Loucy (cell line): ENCODE data around the gene P4HB.

Experiments used
- H2AFZ ChIP-seq: fragments of 200-600 bp; sonication (generic); 2 replicates; pipeline ENCODE4 v1.6.0; 2016; ENCODE audit warnings: antibody characterized with exemption, mild to moderate bottlenecking, low read length, moderate library complexity
- H3F3A ChIP-seq: fragments of 200-600 bp; 2 replicates; pipeline ENCODE4 v1.6.0; 2016; ENCODE audit warnings: antibody characterized with exemption, low read depth, mild to moderate bottlenecking
- H3K27me3 ChIP-seq: fragments of 200-600 bp; sonication (generic); 2 replicates; pipeline ENCODE4 v1.6.1; 2014; ENCODE audit warnings: low read length, mild to moderate bottlenecking; ENCODE audit not compliant: insufficient read depth, poor library complexity, severe bottlenecking
- H3K36me3 ChIP-seq: fragments of 200-600 bp; sonication (generic); 2 replicates; pipeline ENCODE4 v1.6.1; 2016; ENCODE audit warnings: low read length; ENCODE audit not compliant: insufficient read depth
- H3K4me1 ChIP-seq: fragments of 200-600 bp; sonication (generic); 2 replicates; pipeline ENCODE4 v1.5.1; 2014; ENCODE audit warnings: low read length, mild to moderate bottlenecking; ENCODE audit not compliant: insufficient read depth, poor library complexity, severe bottlenecking
- H3K4me2 ChIP-seq: fragments of 200-600 bp; sonication (generic); 2 replicates; pipeline ENCODE4 v1.6.0; 2014; ENCODE audit warnings: antibody characterized with exemption, low read length, low read depth, mild to moderate bottlenecking; ENCODE audit not compliant: poor library complexity, severe bottlenecking
- H3K4me3 ChIP-seq: fragments of 200-600 bp; sonication (generic); 2 replicates; pipeline ENCODE4 v1.5.1; 2014; ENCODE audit warnings: low read length, mild to moderate bottlenecking, mixed read lengths; ENCODE audit not compliant: poor library complexity, severe bottlenecking
- H3K79me2 ChIP-seq: fragments of 200-600 bp; sonication (generic); 2 replicates; pipeline ENCODE4 v1.6.1; 2014; ENCODE audit warnings: low read length; ENCODE audit not compliant: insufficient read depth
- H3K9ac ChIP-seq: fragments of 200-600 bp; sonication (generic); 2 replicates; pipeline ENCODE4 v1.6.0; 2014; ENCODE audit warnings: mild to moderate bottlenecking, low read depth, low read length, moderate library complexity; ENCODE audit not compliant: poor library complexity, severe bottlenecking
- H3K9me2 ChIP-seq: fragments of 200-600 bp; sonication (generic); replicated peaks from 2 replicates; pipeline ENCODE4 v1.6.1; 2016; ENCODE audit warnings: low read depth, low read length, mixed read lengths
- H3K9me3 ChIP-seq: fragments of 200-600 bp; sonication (generic); 2 replicates; pipeline ENCODE4 v1.6.1; 2014; ENCODE audit warnings: mild to moderate bottlenecking, antibody characterized with exemption, low read length, low read depth; ENCODE audit not compliant: insufficient read depth
- H4K20me1 ChIP-seq: fragments of 200-600 bp; sonication (generic); 2 replicates; pipeline ENCODE4 v1.6.0; 2014; ENCODE audit warnings: antibody characterized with exemption, low read length, mild to moderate bottlenecking; ENCODE audit not compliant: insufficient read depth, poor library complexity, severe bottlenecking
- CTCF ChIP-seq: fragments of 200-600 bp; sonication (generic); conservative IDR thresholded peaks from 2 replicates; pipeline ENCODE4 v1.5.1; 2014; ENCODE audit warnings: mild to moderate bottlenecking, antibody characterized with exemption, low read length
- EZH2phosphoT487 ChIP-seq: fragments of 200-600 bp; IDR thresholded peaks from 2 replicates; pipeline ENCODE4 v1.6.1; 2018; ENCODE audit warnings: antibody characterized with exemption, mild to moderate bottlenecking, moderate library complexity, borderline replicate concordance

Gene P4HB

GRCh38 chr17:81804559-81805399 is 55.6 kb downstream of the P4HB start:
- Histone ChIP-seq H3K36me3 (no peaks in the 10 kb centered on the region), H3K4me2 (no peak overlapping the region), H3K9ac (no peak overlapping the region), H2AFZ (no peak overlapping the region), H3K4me1 (no peaks in the 10 kb centered on the region), H3K27me3 (no peaks in the 10 kb centered on the region), H4K20me1 (no peaks in the 10 kb centered on the region), H3K9me3 (no peaks in the 10 kb centered on the region), H3K9me2 (no peaks in the 10 kb centered on the region), H3K79me2 (no peaks in the 10 kb centered on the region), H3F3A (no peaks in the 10 kb centered on the region), H3K4me3 (no peak overlapping the region)
- TF ChIP-seq CTCF (no peak), EZH2phosphoT487 (no peak)

- H3K79me2 ChIP-seq, result no peaks in the 10 kb centered on the region
- no peak within 1 kb of the TSS for H2AFZ ChIP-seq
- H3K9me3 ChIP-seq, result no peaks in the 10 kb centered on the region
- H3K27me3 ChIP-seq, result no peaks in the 10 kb centered on the region
- no peaks in the 10 kb centered on the region for H3K4me1 ChIP-seq
- no peak for TF ChIP-seq CTCF
- no peak for TF ChIP-seq EZH2phosphoT487
- H3F3A ChIP-seq, result no peaks in the 10 kb centered on the region
- H3K4me3 ChIP-seq, result no peak within 1 kb of the TSS
- no peaks in the 10 kb centered on the region for H3K9me2 ChIP-seq
- H4K20me1 ChIP-seq, result no peaks in the 10 kb centered on the region
- no peak within 1 kb of the TSS for H3K4me2 ChIP-seq
- no peak within 1 kb of the TSS for H3K9ac ChIP-seq
- H3K36me3 ChIP-seq, result no peaks in the 10 kb centered on the region
These were observed 56.4 kb downstream of the P4HB start, which contains the start of gene GCGR for GRCh38 chr17:81803728-81804558. GCGR (plus strand) TSS chr17:81804150; CDS start chr17:81809019, 4,869 bp downstream.

- Histone ChIP-seq H3K4me1 (no peaks in the 10 kb centered on the region), H3F3A (no peaks in the 10 kb centered on the region), H3K9ac (no peak overlapping the region), H2AFZ (no peak overlapping the region), H3K36me3 (no peaks in the 10 kb centered on the region), H3K9me3 (no peaks in the 10 kb centered on the region), H3K79me2 (no peaks in the 10 kb centered on the region), H3K27me3 (no peaks in the 10 kb centered on the region), H4K20me1 (no peaks in the 10 kb centered on the region), H3K4me3 (no peak overlapping the region), H3K4me2 (no peak overlapping the region), H3K9me2 (no peaks in the 10 kb centered on the region)
- TF ChIP-seq EZH2phosphoT487 (no peak), CTCF (no peak)
These were observed 57.3 kb downstream of the P4HB start for GRCh38 chr17:81802856-81803643.
